HEK293T (cell line): ENCODE data around the gene KLHL17.

Source experiments
- BHLHE40 ChIP-seq: fragments of 450-650 bp; IDR thresholded peaks from 2 replicates; pipeline ENCODE4 v1.6.1; 2016; ENCODE audit warnings: mild to moderate bottlenecking, moderate library complexity, borderline replicate concordance
- ELF4 ChIP-seq: fragments of 450-650 bp; IDR thresholded peaks from 2 replicates; pipeline ENCODE4 v1.6.1; 2017; ENCODE audit warnings: antibody characterized with exemption
- FOXA1 ChIP-seq: fragments of 450-650 bp; IDR thresholded peaks from 2 replicates; pipeline ENCODE4 v1.6.1; 2016; ENCODE audit warnings: mild to moderate bottlenecking
- FOXM1 ChIP-seq: fragments of 450-650 bp; IDR thresholded peaks from 2 replicates; pipeline ENCODE4 v1.6.1; 2017; ENCODE audit warnings: mild to moderate bottlenecking, borderline replicate concordance
- SP1 ChIP-seq: fragments of 450-650 bp; IDR thresholded peaks from 2 replicates; pipeline ENCODE4 v1.6.1; 2017
- TARDBP ChIP-seq: fragments of 450-650 bp; IDR thresholded peaks from 2 replicates; pipeline ENCODE4 v1.6.1; 2016

- no peak for TF ChIP-seq FOXM1
- no peak for TF ChIP-seq ELF4
- TF ChIP-seq SP1, result no peak
- TF ChIP-seq BHLHE40, result no peak
- TF ChIP-seq TARDBP, result no peak
- TF ChIP-seq FOXA1, result no peak
Observed at GRCh38 chr1:914131-914890, 46.1 kb upstream of the KLHL17 start.
